Right atrium auricular region (tissue), 2 donors: Measurements from ENCODE around the gene GALNT18. TPM values are rescaled to one million over a fixed set of nuclear protein-coding genes. Genes with fewer than 3 reads are reported as not detected.

Experiments
- DNase-seq: peaks from one replicate; pipeline ENCODE4 v3.0.0-alpha.2; 2019; ENCODE audit warnings: low spot score
- H3K27ac ChIP-seq, 2 donors: fragments of 200-600 bp; sonication (generic); 1 replicate in 1 of 2; 2 replicates in 1 of 2; pipeline ENCODE4 v1.5.1; 2016 to 2019
- H3K27me3 ChIP-seq, 2 donors: fragments of 200-600 bp; sonication (generic); one replicate each; pipeline versions ENCODE4 v1.5.1 to v1.6.0; 2017 to 2019
- H3K36me3 ChIP-seq: fragments of 200-600 bp; sonication (generic); one replicate; pipeline ENCODE4 v1.5.1; 2016
- H3K4me1 ChIP-seq, 2 donors: fragments of 200-600 bp; sonication (generic); one replicate each; pipeline versions ENCODE4 v1.5.1 to v1.6.0; 2017 to 2019
- H3K4me3 ChIP-seq, 2 donors: fragments of 200-600 bp; sonication (generic); 1 replicate in 1 of 2; 2 replicates in 1 of 2; pipeline ENCODE4 v1.5.1; 2017 to 2019; ENCODE audit warnings: mild to moderate bottlenecking in 1 of 2, moderate library complexity in 1 of 2
- H3K9me3 ChIP-seq, 2 donors: fragments of 200-600 bp; sonication (generic); one replicate each; pipeline ENCODE4 v1.5.1; 2019
- CTCF ChIP-seq, 2 donors: fragments of 200-600 bp; sonication (generic); IDR thresholded peaks; one replicate each; pipeline ENCODE4 v1.5.1; 2019; ENCODE audit warnings: antibody characterized with exemption in 2 of 2
- total RNA-seq, 2 donors: library from RNA; depleted of rRNA; stranded (reverse); fragments of >200 nt; gene quantifications; one replicate each; pipeline ENCODE4 v1.1.0, GENCODE V29; 2016

GALNT18 gene
- total RNA-seq, 2 donors from 2014 or later = 22.2 to 26.8 TPM

DNA sequence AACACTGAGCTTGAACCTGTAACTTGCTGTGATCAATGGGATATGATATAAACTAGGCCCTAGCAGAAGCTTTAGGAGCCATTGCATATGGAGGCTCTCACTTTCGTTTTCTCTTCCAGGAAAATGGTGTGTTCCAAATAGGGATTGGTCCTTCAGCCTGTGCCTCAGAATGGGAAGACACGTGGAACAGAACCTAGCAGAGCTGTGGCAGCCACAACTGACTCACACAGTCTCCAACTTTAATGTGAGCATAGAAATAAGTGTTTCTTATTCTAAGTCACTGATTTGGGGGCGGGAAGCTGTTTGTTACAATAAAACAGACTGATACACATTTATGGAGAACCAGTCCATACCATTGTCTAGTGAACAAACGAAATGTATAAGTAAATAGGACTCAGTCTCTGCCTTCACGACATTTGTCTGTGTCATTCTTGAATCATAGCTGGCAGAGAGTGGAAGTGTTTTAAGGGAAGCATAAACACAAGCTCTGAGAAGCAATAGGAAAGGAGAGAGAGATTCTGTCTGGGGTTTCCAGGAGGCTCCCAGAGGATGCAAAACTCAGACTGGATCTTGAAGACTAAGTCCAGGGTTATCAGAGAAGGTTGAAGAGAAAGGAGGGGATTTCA lies 97.3 kb downstream of the GALNT18 start:
- H3K4me3 ChIP-seq = no peak overlapping the region
- TF ChIP-seq CTCF (IDR thresholded peaks at IDR 0.05) = no peak
- no peaks in the 10 kb centered on the region for H3K27me3 ChIP-seq
- no peak overlapping the region for H3K27ac ChIP-seq
- no peak for DNase-seq
- H3K4me1 ChIP-seq = peaks cover 0 to 29% of the 10 kb centered on the region in 2 donors
- no peaks in the 10 kb centered on the region for H3K36me3 ChIP-seq
- H3K9me3 ChIP-seq = no peaks in the 10 kb centered on the region

DNA sequence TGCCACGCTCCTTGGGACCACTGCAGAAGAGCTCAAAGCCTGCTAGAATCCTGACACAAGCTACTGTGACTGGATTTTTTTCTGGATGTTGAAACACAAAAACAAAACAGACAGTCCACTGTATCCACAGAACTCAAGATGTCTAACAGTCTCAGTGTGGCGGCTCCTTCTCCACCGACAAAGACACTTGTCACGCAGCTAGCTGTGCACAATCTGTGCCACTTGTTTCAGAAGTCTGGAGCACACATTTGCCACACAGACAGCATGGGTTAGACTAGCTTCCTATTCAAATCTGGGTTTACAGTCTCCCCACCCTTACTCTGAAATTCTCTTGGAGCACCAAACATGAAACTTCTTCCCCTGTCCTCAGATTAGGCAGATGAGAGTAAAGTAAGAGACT lies 99.2 kb downstream of the GALNT18 start:
- DNase-seq = no peak
- no peaks in the 10 kb centered on the region for H3K27me3 ChIP-seq
- H3K4me3 ChIP-seq = no peak overlapping the region
- H3K4me1 ChIP-seq = peaks cover 0 to 40% of the 10 kb centered on the region in 2 donors
- H3K9me3 ChIP-seq = no peaks in the 10 kb centered on the region
- no peaks in the 10 kb centered on the region for H3K36me3 ChIP-seq
- no peak overlapping the region for H3K27ac ChIP-seq
- no peak for TF ChIP-seq CTCF (IDR thresholded peaks at IDR 0.05)

DNA sequence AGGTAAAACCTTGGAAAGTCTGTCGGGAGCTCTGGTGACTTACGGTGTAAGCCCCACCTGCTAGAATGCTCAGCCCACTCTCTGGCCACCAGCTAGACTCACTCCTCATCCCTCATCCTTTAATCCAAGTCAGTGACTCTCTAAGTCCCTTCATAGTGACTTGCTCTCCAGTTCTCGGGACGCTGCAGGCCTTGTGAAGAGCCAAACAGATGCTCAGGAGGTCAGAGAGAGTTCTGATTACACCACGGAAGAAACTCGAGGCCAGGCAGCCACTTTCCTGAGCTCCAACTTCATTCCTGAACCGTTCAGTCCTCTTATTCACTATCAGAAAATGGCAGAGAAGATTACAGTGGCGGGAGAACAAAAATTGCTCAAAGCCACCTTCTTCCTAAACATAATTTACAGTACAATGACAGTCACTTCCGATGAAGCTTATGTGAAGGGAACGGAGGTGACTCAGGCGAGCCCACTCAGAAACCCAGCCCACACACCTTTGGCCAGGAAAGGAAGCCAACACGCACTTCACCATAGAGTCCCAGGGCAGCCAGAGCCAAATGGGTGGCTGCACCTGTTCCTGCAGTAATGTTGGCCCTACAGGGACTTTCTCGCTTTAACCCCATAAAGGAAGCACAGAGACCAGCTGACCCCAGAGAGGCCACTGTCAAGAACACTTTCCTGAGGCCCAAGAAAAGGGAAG lies 100.4 kb downstream of the GALNT18 start:
- Histone ChIP-seq H3K27ac (no peak overlapping the region), H3K36me3 (no peaks in the 10 kb centered on the region), H3K4me3 (no peak overlapping the region), H3K9me3 (no peaks in the 10 kb centered on the region), H3K27me3 (no peaks in the 10 kb centered on the region), H3K4me1 (peaks cover 0 to 45% of the 10 kb centered on the region in 2 donors)
- no peak for DNase-seq
- no peak for TF ChIP-seq CTCF (IDR thresholded peaks at IDR 0.05)

DNA sequence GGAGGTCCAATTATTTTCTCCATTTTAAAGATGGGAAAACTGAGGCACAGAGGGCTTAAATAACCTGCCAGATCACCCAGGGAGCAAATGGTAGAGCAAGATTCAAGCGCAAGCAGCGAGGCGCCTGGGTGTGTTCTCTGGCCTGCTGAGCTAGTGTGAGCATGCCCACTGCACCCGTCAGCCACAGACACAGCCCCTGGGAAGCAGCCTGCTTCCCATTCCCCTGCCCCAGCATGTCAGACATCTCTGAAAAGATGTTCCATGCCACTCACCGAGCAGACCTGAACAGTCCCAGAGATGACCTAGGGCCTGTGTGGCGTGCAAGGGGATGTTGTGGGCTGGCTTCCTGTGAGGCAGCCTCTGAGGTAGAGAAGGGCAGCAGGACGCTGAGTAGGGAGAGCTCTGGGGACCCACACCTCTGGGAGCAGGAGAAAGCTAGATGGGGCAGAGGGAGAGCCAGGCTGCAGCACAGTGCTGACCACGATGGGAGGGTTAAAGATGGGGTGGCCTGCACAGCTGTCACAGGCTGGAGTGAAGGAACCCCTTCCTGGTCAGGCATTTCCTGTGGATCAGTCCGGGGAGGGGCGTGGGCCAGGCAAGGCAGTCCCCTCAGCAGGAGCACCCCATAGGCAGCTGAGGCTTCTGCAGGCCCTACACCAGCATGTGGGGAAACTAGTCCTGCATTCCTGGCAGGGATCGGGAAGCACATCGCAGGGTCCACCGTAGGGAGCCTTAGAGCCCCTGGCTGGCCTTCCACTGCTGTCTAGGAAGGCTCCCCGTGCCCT lies 101.4 kb downstream of the GALNT18 start:
- TF ChIP-seq CTCF (IDR thresholded peaks at IDR 0.05) = no peak

GRCh38 chr11:11519184-11519583 lies 102.6 kb downstream of the GALNT18 start:
- no peak for TF ChIP-seq CTCF (IDR thresholded peaks at IDR 0.05)
- H3K4me1 ChIP-seq = peaks cover 0 to 54% of the 10 kb centered on the region in 2 donors

More for the DNA sequence above, 101.4 kb downstream of the GALNT18 start:
- Histone ChIP-seq H3K9me3 (no peaks in the 10 kb centered on the region), H3K27ac (no peak overlapping the region), H3K4me3 (no peak overlapping the region), H3K27me3 (no peaks in the 10 kb centered on the region), H3K4me1 (peaks cover 0 to 51% of the 10 kb centered on the region in 2 donors), H3K36me3 (no peaks in the 10 kb centered on the region)
- no peak for DNase-seq

More at GRCh38 chr11:11519184-11519583, 102.6 kb downstream of the GALNT18 start:
- Histone ChIP-seq H3K27me3 (no peaks in the 10 kb centered on the region), H3K36me3 (no peaks in the 10 kb centered on the region), H3K9me3 (no peaks in the 10 kb centered on the region), H3K27ac (no peak overlapping the region), H3K4me3 (no peak overlapping the region)
- DNase-seq = no peak
